Measurements from ENCODE around the gene FOSB.

DNA sequence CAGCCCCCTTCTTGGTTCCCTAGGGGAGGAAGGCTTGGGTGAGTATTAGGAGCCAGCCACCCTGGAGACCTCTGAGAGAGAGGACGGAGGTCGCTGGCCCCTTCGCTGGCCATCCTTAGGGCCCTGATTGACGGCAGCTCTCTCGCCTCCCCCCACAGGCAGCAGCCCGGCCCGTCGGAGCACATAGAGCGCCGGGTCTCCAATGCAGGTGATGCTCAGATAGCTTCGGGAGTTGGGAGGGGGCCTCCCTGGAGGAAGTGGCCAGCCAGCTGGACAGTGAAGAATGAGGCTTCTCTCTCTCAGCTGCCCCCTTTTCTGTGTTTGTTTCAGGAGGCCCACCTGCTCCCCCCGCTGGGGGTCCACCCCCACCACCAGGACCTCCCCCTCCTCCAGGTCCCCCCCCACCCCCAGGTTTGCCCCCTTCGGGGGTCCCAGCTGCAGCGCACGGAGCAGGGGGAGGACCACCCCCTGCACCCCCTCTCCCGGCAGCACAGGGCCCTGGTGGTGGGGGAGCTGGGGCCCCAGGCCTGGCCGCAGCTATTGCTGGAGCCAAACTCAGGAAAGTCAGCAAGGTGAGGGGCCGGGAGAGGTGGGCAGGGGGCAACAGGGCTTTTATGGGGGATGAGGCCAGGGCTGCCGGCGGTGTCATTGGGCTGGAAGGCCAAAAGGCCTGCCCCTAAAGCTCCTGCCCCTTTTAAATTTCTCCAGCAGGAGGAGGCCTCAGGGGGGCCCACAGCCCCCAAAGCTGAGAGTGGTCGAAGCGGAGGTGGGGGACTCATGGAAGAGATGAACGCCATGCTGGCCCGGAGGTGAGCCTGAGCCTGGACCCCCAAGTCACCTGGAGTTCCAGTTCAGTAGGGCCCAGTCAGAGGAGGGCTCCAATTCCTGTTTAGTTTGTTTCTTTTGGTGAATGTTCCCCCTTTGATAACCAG lies 54.5 kb downstream of the FOSB start:
- TF ChIP-seq, protein P1, sequence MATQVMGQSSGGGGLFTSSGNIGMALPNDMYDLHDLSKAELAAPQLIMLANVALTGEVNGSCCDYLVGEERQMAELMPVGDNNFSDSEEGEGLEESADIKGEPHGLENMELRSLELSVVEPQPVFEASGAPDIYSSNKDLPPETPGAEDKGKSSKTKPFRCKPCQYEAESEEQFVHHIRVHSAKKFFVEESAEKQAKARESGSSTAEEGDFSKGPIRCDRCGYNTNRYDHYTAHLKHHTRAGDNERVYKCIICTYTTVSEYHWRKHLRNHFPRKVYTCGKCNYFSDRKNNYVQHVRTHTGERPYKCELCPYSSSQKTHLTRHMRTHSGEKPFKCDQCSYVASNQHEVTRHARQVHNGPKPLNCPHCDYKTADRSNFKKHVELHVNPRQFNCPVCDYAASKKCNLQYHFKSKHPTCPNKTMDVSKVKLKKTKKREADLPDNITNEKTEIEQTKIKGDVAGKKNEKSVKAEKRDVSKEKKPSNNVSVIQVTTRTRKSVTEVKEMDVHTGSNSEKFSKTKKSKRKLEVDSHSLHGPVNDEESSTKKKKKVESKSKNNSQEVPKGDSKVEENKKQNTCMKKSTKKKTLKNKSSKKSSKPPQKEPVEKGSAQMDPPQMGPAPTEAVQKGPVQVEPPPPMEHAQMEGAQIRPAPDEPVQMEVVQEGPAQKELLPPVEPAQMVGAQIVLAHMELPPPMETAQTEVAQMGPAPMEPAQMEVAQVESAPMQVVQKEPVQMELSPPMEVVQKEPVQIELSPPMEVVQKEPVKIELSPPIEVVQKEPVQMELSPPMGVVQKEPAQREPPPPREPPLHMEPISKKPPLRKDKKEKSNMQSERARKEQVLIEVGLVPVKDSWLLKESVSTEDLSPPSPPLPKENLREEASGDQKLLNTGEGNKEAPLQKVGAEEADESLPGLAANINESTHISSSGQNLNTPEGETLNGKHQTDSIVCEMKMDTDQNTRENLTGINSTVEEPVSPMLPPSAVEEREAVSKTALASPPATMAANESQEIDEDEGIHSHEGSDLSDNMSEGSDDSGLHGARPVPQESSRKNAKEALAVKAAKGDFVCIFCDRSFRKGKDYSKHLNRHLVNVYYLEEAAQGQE (IDR thresholded peaks at IDR 0.05; ENCODE audit: borderline replicate concordance) = no peak
- TF ChIP-seq, protein P2, sequence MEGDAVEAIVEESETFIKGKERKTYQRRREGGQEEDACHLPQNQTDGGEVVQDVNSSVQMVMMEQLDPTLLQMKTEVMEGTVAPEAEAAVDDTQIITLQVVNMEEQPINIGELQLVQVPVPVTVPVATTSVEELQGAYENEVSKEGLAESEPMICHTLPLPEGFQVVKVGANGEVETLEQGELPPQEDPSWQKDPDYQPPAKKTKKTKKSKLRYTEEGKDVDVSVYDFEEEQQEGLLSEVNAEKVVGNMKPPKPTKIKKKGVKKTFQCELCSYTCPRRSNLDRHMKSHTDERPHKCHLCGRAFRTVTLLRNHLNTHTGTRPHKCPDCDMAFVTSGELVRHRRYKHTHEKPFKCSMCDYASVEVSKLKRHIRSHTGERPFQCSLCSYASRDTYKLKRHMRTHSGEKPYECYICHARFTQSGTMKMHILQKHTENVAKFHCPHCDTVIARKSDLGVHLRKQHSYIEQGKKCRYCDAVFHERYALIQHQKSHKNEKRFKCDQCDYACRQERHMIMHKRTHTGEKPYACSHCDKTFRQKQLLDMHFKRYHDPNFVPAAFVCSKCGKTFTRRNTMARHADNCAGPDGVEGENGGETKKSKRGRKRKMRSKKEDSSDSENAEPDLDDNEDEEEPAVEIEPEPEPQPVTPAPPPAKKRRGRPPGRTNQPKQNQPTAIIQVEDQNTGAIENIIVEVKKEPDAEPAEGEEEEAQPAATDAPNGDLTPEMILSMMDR (IDR thresholded peaks at IDR 0.05; ENCODE audit: poor library complexity, severe bottlenecking) = no peak
- TF ChIP-seq EZH2 (IDR thresholded peaks at IDR 0.05; ENCODE audit: borderline replicate concordance, insufficient read depth, low read length, poor library complexity, severe bottlenecking) (no peak), POLR2AphosphoS5 (IDR thresholded peaks at IDR 0.05) (no peak)
